ELR (cell line): ENCODE data around the gene KCNN3.

Source experiments
- DNase-seq: peaks from one replicate; pipeline ENCODE4 v3.0.0-alpha.2; 2015; ENCODE audit warnings: low read depth

KCNN3 gene

GRCh38 chr1:154813846-154814505 lies 56.1 kb downstream of the KCNN3 start:
- no peak for DNase-seq

GRCh38 chr1:154813300-154813816 lies 56.7 kb downstream of the KCNN3 start:
- DNase-seq = peak; percentile 60

- no peak for DNase-seq
Measured at GRCh38 chr1:154812877-154813276, 57.2 kb downstream of the KCNN3 start.

GRCh38 chr1:154810571-154810970 lies 59.5 kb downstream of the KCNN3 start:
- peak; percentile 10 for DNase-seq

- peak; percentile 71 for DNase-seq
Measured at GRCh38 chr1:154809436-154810413, 60.4 kb downstream of the KCNN3 start.

- no peak for DNase-seq
Measured at GRCh38 chr1:154808909-154809262, 61.2 kb downstream of the KCNN3 start.

GRCh38 chr1:154808261-154808908 lies 61.7 kb downstream of the KCNN3 start:
- no peak for DNase-seq

GRCh38 chr1:154807048-154807591 lies 63.0 kb downstream of the KCNN3 start:
- DNase-seq = no peak

- DNase-seq = no peak
Measured at GRCh38 chr1:154806333-154806732, 63.7 kb downstream of the KCNN3 start.

GRCh38 chr1:154802982-154803920 lies 66.8 kb downstream of the KCNN3 start:
- no peak for DNase-seq

- DNase-seq = no peak
Measured at GRCh38 chr1:154802336-154802969, 67.6 kb downstream of the KCNN3 start.

GRCh38 chr1:154801234-154802011 lies 68.7 kb downstream of the KCNN3 start:
- DNase-seq = no peak

- DNase-seq = no peak
Measured at GRCh38 chr1:154799188-154799587, 70.9 kb downstream of the KCNN3 start.

GRCh38 chr1:154798645-154799044 lies 71.4 kb downstream of the KCNN3 start:
- DNase-seq = no peak

- DNase-seq = no peak
Measured at GRCh38 chr1:154797175-154797574, 72.9 kb downstream of the KCNN3 start.

GRCh38 chr1:154796303-154796892 lies 73.7 kb downstream of the KCNN3 start:
- DNase-seq = no peak

GRCh38 chr1:154794608-154795007 lies 75.5 kb downstream of the KCNN3 start:
- DNase-seq = no peak

- DNase-seq = no peak
Measured at GRCh38 chr1:154793685-154794084, 76.4 kb downstream of the KCNN3 start.

- no peak for DNase-seq
Measured at GRCh38 chr1:154792899-154793298, 77.2 kb downstream of the KCNN3 start.
